IPS-18a (cell line): ENCODE measurements around the gene ACAD8.
"Not testable (repeated sequence)": the region's sequence is repeated elsewhere in the genome, so short reads cannot be mapped to it uniquely, and the experiment has no call there.

Experiments used
- H3K27ac ChIP-seq: one replicate; pipeline ENCODE4 v1.5.1; 2013; ENCODE audit warnings: low read length
- H3K27me3 ChIP-seq: one replicate; pipeline ENCODE4 v1.6.1; 2013; ENCODE audit warnings: mild to moderate bottlenecking, low read length; ENCODE audit not compliant: control insufficient read depth, insufficient read depth
- H3K36me3 ChIP-seq: one replicate; pipeline ENCODE4 v1.6.1; 2013; ENCODE audit warnings: low read depth, low read length; ENCODE audit not compliant: control insufficient read depth
- H3K4me1 ChIP-seq: one replicate; pipeline ENCODE4 v1.6.1; 2013; ENCODE audit warnings: low read depth, low read length; ENCODE audit not compliant: control insufficient read depth
- H3K4me3 ChIP-seq: one replicate; pipeline ENCODE4 v1.5.1; 2013; ENCODE audit warnings: low read length
- H3K9ac ChIP-seq: one replicate; pipeline ENCODE4 v1.6.1; 2013; ENCODE audit warnings: mild to moderate bottlenecking, low read length, moderate library complexity
- H3K9me3 ChIP-seq: one replicate; pipeline ENCODE4 v1.6.1; 2013; ENCODE audit warnings: low read depth, low read length; ENCODE audit not compliant: control insufficient read depth

Gene ACAD8

GRCh38 chr11:134271978-134272377 lies 18.6 kb downstream of the ACAD8 start:
- Histone ChIP-seq H3K27me3 (peaks cover 22% of the 10 kb centered on the region), H3K27ac (no peak overlapping the region), H3K9me3 (no peaks in the 10 kb centered on the region), H3K4me1 (peaks cover 50% of the 10 kb centered on the region), H3K36me3 (no peaks in the 10 kb centered on the region), H3K4me3 (peak overlapping the region; percentile 36), H3K9ac (no peak overlapping the region)

- peaks cover 43% of the 10 kb centered on the region for H3K4me1 ChIP-seq
- peaks cover 28% of the 10 kb centered on the region for H3K27me3 ChIP-seq
- peak overlapping the region; percentile 8 for H3K9ac ChIP-seq
- no peak overlapping the region for H3K27ac ChIP-seq
- peak overlapping the region; percentile 86 for H3K4me3 ChIP-seq
- H3K36me3 ChIP-seq: no peaks in the 10 kb centered on the region
- H3K9me3 ChIP-seq: no peaks in the 10 kb centered on the region
These were observed 19.3 kb downstream of the ACAD8 start for GRCh38 chr11:134272381-134273316.

GRCh38 chr11:134273317-134273712 lies 19.9 kb downstream of the ACAD8 start:
- H3K4me3 ChIP-seq: peak overlapping the region; percentile 86
- peaks cover 38% of the 10 kb centered on the region for H3K4me1 ChIP-seq
- no peak overlapping the region for H3K27ac ChIP-seq
- no peaks in the 10 kb centered on the region for H3K36me3 ChIP-seq
- peak overlapping the region; percentile 8 for H3K9ac ChIP-seq
- H3K27me3 ChIP-seq: peaks cover 35% of the 10 kb centered on the region
- H3K9me3 ChIP-seq: no peaks in the 10 kb centered on the region

- Histone ChIP-seq H3K27ac (peak overlapping the region; percentile 41), H3K27me3 (peaks cover 39% of the 10 kb centered on the region), H3K36me3 (no peaks in the 10 kb centered on the region), H3K4me1 (peaks cover 31% of the 10 kb centered on the region), H3K9ac (peak overlapping the region; percentile 82), H3K4me3 (peak overlapping the region; percentile 86), H3K9me3 (no peaks in the 10 kb centered on the region)
These were observed 21.8 kb downstream of the ACAD8 start for GRCh38 chr11:134275188-134275533.

GRCh38 chr11:134275534-134276395 lies 22.4 kb downstream of the ACAD8 start, which contains the start of gene GLB1L3:
GLB1L3 (plus strand) TSS chr11:134276379; CDS start chr11:134276741, 362 bp downstream.
- Histone ChIP-seq H3K4me1 (peaks cover 25% of the 10 kb centered on the region), H3K9me3 (no peaks in the 10 kb centered on the region), H3K36me3 (no peaks in the 10 kb centered on the region), H3K27me3 (peaks cover 39% of the 10 kb centered on the region), H3K27ac (peak within 1 kb of the TSS; percentile 41), H3K4me3 (peak within 1 kb of the TSS; percentile 86), H3K9ac (peak within 1 kb of the TSS; percentile 82)

GRCh38 chr11:134276396-134277182 lies 23.2 kb downstream of the ACAD8 start:
- Histone ChIP-seq H3K4me1 (peaks cover 22% of the 10 kb centered on the region), H3K9ac (peak overlapping the region; percentile 82), H3K27me3 (peaks cover 39% of the 10 kb centered on the region), H3K36me3 (no peaks in the 10 kb centered on the region), H3K4me3 (peak overlapping the region; percentile 86), H3K27ac (no peak overlapping the region), H3K9me3 (no peaks in the 10 kb centered on the region)

- Histone ChIP-seq H3K36me3 (no peaks in the 10 kb centered on the region), H3K9me3 (no peaks in the 10 kb centered on the region), H3K4me3 (peak overlapping the region; percentile 86), H3K27me3 (peaks cover 39% of the 10 kb centered on the region), H3K27ac (no peak overlapping the region), H3K9ac (peak overlapping the region; percentile 82), H3K4me1 (peaks cover 13% of the 10 kb centered on the region)
These were observed 24.0 kb downstream of the ACAD8 start for GRCh38 chr11:134277183-134278001.

- Histone ChIP-seq H3K9me3 (no peaks in the 10 kb centered on the region), H3K4me3 (peak overlapping the region; percentile 86), H3K36me3 (no peaks in the 10 kb centered on the region), H3K4me1 (peaks cover 6% of the 10 kb centered on the region), H3K27ac (no peak overlapping the region), H3K27me3 (peaks cover 39% of the 10 kb centered on the region), H3K9ac (no peak overlapping the region)
These were observed 25.0 kb downstream of the ACAD8 start for GRCh38 chr11:134278356-134278755.

- H3K4me3 ChIP-seq, H3K9ac ChIP-seq, H3K27ac ChIP-seq, H3K36me3 ChIP-seq, H3K9me3 ChIP-seq, H3K4me1 ChIP-seq: not testable (repeated sequence)
- peaks cover 19% of the 10 kb centered on the region for H3K27me3 ChIP-seq
These were observed 28.3 kb downstream of the ACAD8 start for GRCh38 chr11:134281635-134282034.

GRCh38 chr11:134282121-134283045 lies 29.0 kb downstream of the ACAD8 start:
- H3K9me3 ChIP-seq: no peaks in the 10 kb centered on the region
- H3K27ac ChIP-seq: no peak overlapping the region
- H3K27me3 ChIP-seq: peaks cover 14% of the 10 kb centered on the region
- no peak overlapping the region for H3K4me3 ChIP-seq
- peaks cover 8% of the 10 kb centered on the region for H3K36me3 ChIP-seq
- H3K4me1 ChIP-seq: no peaks in the 10 kb centered on the region
- H3K9ac ChIP-seq: no peak overlapping the region
